HG03175 (cell line): ENCODE results near the gene ZFPL1.

Experiments
- ATAC-seq: cut with Tn5 transposase; IDR thresholded peaks from one replicate; pipeline ENCODE4 v1.9.1; 2021; ENCODE audit warnings: mild to moderate bottlenecking, moderate library complexity; ENCODE audit not compliant: unreplicated experiment

Gene ZFPL1

DNA sequence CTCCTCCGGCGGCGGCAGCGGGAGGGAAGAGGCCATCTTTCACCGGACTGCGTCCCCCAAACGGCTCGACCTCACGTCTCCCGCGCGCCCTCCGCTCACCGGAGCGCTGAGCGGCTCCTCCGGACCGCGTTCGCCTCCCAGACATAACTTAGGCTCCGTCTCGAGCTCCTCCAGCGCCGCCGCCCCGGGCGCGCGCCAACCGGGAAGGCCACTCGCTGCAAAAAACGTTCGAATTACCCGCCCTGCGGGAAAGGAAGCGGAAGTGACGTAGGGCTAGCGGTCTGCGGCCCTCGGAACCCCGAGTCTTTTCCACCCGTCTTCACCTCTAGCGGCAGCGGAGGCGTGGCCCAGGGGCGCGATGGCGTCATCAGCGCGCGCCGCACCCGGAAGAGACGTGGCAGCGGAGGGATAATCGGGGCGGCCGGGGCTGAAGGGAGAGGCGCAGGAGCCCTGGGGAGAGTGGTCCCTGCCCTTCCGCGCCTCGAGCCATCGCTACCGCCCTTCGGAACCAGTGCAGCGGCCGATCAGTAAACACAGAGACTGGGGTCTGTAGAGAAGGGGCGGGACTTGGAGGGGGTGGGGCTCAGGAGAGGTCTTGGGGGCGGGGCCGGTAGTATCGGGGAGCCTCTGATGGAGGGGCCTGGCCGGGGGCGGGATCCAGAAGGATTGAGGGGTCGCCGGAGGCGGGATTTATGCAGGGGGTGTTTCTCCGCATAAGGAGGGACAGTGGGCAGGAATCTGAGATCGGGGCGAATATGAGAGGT, at the start of gene ZFPL1, which contains the start of gene CDCA5:
TSS of gene ZFPL1 (plus strand) at position 389 of the 764 bp plus-strand sequence. CDS start 477 bp downstream, outside the sequence.
TSS of gene CDCA5 (minus strand) at position 207 of the 764 bp plus-strand sequence. CDS start at position 145, 62 bp downstream.
- peak; percentile 79 for ATAC-seq

GRCh38 chr11:65034423-65034822, 49.6 kb upstream of the ZFPL1 start:
- no peak for ATAC-seq

- ATAC-seq, result no peak
Observed at GRCh38 chr11:65035579-65035978, 48.4 kb upstream of the ZFPL1 start.

- ATAC-seq, result no peak
Observed at GRCh38 chr11:65036931-65037330, 47.1 kb upstream of the ZFPL1 start.

- ATAC-seq, result no peak
Observed at GRCh38 chr11:65040520-65040846, 43.5 kb upstream of the ZFPL1 start.

DNA sequence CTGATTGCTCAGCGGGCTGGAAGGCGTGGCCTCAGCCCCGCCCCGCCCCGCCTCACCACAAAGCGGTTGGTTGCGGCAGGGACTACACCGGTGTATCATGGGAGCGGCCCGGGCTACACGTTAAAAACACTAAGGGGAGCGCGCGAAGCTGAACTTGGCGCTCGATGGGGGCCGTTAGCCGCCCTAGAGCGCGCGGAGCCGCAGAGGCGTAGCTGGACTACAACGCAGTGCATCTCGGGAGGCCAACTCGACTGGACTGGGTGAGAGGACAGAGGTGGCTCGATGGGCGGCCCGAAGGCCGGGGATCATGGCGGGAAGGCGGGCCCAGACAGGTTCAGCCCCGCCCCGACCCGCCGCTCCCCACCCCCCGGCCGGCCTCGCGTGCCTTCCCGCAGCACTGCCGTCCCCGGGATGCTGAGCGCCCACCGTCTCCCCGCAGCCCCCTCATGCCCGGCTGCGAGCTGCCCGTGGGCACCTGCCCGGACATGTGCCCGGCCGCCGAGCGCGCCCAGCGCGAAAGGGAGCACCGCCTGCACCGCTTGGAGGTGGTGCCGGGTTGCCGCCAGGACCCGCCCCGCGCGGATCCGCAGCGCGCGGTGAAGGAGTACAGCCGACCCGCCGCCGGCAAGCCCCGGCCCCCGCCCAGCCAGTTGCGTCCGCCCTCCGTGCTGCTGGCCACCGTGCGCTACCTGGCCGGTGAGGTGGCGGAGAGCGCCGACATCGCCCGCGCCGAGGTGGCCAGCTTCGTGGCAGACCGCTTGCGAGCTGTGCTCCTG, 43.0 kb upstream of the ZFPL1 start, which contains the start of gene SAC3D1:
TSS of gene SAC3D1 (plus strand) at position 364 of the 776 bp plus-strand sequence. CDS start at position 447, 83 bp downstream.
- ATAC-seq, result peak; percentile 90

DNA sequence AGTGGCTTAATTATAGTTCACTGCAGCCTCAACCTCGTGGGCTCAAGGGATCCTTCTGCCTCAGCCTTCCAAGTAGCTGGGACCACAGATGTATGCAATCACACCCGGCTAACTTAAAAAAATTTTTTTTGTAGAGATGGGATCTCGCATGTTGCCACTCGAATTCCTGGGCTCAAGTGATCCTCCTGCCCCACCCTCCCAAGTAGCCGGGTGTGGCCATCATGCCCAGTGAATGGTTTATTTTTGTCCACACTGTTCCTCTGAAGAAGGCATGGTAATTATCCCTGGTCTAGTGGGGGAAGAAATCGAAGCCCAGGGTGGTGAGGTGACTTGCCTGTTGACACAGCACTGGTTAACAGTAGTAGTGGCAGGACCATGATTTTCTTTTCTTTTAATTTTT, 41.1 kb upstream of the ZFPL1 start:
- no peak for ATAC-seq

DNA sequence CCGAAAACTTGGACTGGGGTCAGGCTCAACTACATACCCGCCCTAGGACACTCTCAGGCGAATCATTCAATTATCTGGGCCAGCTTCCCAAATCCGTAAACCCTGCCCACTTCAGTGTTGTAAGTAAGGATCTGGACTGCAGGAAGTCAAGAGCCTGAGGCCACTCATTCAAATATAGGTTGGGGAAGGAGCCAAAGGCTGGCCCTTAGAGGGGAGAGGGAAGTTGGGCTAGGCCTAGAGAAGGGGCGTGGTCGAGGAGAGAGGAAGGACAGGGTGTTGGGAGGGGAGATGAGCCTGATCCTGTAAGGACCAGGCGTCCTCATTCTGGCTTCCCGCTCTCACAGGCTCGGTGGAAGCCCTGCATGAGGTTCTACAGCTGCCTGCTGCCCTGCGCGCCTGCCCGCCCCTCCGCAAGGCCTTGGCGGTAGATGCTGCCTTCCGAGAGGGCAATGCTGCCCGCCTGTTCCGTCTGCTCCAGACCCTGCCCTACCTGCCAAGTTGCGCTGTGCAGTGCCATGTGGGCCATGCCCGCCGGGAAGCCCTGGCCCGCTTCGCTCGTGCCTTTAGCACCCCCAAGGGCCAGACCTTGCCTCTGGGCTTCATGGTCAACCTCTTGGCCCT, 40.0 kb upstream of the ZFPL1 start:
- ATAC-seq, result no peak

DNA sequence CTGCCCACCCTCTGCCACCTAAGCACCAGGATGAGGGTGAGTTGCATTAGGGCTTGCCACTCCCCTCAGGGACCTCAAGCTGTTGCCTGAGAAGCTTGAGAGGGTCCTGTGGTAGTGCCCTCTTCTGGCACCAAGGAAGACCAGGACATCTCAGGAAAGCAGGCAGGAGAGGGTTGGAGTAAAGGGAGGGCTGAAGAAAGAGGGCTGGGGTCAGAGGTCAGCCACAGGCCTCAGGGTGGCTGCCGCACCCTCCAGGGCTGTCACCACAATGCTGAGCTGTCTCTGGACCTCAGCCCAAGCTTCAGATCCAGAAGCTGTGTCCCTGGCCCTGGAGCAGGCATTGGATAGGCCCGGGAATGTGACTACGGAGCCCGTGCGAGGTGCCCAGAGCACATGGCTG, 39.0 kb upstream of the ZFPL1 start:
- no peak for ATAC-seq

DNA sequence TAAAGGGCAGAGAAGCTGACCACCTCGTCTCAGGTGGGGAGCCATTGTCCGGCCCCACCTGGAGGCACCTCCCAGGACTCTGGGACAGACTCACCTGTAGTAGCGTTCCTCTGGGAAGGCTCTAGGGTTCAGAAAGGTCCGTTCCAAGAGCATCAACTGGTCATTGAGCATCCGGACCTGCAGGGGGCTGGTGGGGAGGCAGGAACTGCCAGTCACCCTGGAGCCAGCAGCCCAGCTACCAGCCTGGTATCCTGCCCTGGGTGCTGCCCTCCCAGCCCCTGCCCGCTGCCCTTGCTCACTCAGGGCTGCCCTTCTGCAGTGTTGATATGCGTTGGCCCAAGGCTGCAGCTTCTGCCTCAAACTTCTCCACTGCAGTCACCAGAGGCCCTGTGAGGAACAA, 38.3 kb upstream of the ZFPL1 start:
- no peak for ATAC-seq

DNA sequence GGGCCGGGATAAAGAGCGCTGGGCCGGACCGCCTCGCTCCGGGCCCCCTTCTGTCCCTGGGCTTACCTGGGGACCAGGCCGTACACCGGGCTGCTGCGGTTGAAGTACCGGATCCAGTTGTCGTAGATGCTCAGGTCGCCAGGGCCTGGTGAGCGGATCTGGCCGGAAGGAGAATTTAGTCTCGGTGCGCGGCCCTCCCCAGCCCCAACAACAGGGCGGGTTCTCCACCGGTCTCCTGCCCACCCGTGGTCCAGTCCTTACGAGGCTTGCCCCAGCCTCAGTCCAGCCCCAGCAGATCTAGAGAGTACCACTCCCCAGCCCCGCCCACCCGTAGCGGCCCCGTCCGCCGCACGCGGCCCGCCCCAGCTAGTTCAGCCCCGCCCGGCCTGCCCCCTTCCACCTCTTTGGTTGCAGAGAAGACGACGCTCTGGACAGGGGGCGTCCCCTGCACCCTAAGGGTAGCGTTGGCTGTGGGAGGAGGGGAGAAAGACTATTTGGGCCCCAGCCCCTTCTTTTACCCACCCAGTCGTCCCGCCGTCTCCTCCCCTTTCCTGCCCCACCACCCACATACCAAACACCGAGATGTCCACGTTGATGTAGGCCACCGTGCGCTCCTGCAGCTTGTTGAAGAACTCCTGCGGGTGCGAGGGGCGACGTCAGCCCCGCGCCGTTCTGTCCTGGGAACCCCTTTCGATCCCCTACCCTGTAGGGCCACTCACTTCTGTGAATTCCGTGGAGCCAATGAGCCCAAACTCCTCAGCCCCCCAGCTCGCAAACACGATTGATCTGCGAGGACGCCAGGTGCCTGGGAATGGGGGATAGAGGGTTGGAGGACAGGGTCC, 36.2 kb upstream of the ZFPL1 start:
- ATAC-seq, result no peak

DNA sequence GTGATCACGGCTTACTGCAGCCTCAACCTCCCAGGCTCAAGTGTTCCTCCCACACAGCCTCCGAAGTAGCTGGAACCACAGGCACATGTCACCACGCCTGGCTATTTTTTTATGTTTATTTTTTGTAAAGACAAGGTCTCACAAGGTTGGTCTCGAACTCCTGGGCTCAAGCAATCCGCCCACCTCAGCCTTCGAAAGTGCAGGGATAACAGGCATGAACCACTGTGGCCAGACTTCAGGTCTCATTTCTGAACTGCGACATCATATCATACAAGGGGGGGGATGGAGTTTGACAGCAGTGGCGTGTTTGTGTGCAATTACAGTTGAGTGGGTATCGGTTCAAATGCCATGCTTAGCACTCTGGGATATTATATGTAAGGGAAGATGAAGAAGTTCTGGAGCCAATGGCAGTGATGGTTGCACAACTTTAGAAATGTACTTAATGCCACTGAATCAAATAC, 32.6 kb upstream of the ZFPL1 start:
- ATAC-seq, result no peak

DNA sequence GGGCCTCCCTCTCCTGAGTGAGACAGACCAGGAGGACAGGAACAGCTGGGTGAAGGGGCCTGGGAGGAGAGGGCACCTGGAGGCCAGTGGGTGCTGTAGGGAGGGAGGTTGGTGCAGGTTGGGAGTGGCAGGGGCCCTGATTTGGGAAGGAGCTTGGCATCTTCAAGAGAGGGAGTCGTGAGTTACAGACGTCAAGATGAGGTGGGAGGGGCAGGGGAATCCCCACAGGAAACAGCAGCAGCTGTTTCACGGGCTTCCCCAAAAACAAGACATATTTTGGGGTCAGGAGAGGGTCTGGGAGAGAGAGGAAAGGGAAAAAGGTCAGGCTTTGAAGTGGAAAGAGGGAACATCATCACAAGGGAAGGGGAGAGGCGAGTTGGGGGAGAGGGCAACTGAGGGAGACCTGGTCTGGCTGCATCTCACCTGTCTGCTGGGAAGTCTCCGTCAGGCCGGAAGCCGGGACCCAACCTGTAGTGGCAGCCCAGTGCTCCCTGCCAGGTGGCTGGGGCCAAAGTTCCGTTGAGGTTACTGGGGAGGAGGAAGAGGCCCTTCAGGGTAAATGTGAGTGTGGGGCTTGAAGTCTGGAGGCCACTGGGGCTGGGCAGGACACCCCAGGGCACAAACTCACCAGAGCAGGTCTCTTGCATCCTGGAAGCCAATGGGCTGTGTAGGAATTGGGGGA, 30.1 kb upstream of the ZFPL1 start:
- no peak for ATAC-seq

GRCh38 chr11:65055538-65055937, 28.5 kb upstream of the ZFPL1 start:
- ATAC-seq, result no peak

DNA sequence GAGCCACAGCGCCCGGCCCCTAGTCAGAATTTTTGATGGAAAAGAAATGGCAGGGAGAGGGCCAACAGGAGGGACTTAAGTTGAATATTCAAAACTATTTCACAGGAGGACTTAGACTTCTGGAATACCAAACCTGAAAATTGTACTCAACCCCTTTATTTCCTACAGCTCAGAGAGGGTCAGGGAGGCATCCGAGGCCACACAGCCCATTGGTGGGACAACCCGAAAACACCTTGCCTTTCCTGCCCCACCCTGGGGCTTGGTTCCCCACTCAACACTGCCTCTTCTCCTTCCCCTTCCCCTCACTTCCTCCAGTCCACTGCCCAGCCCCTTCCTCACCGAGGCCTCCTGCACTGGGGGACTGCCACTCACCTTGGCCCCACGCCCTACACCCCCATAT, 27.0 kb upstream of the ZFPL1 start:
- no peak for ATAC-seq

- no peak for ATAC-seq
Observed at GRCh38 chr11:65057526-65057925, 26.5 kb upstream of the ZFPL1 start.

GRCh38 chr11:65058012-65058411, 26.0 kb upstream of the ZFPL1 start:
- no peak for ATAC-seq

GRCh38 chr11:65058419-65059054, 25.5 kb upstream of the ZFPL1 start, which contains the start of gene NAALADL1:
TSS of gene NAALADL1 (minus strand) at chr11:65058553. CDS start at chr11:65058521, 32 bp downstream.
- ATAC-seq, result no peak

DNA sequence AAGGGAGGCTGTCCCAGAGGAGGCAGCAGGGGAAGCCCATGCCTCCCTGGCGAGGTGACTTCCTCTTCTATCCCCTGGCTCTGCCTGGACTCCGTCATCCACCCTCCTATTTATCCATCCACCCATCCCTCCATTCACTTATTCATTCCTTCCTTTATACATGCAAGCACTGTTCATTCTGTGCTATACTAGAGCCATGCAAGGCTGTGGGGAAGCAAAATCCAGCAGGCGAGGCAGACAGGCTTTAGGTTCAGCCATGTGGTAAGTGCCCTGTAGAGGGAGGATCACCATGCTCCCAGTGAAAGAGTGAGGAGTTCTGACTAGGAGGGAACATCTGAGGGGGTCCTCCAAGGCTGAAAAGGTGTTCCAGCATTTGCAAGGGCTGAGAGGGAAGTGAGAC, 24.5 kb upstream of the ZFPL1 start:
- ATAC-seq, result no peak
